Glomerular endothelial cell (primary cell): ENCODE data around the gene ATG4C. TPM values are rescaled to one million over a fixed set of nuclear protein-coding genes. Genes with fewer than 3 reads are reported as not detected.

Source experiments
- DNase-seq: peaks from one replicate; pipeline ENCODE4 v3.0.0-alpha.2; 2011; ENCODE audit warnings: low read depth, low spot score; ENCODE audit errors: extremely low read depth
- total RNA-seq: library from RNA; depleted of rRNA; stranded (reverse); fragments of >200 nt; gene quantifications from 2 replicates; pipeline ENCODE4 v1.2.3, GENCODE V29; 2015

Gene ATG4C
- total RNA-seq, 1 donor from 2014 or later = 4.2 TPM

DNA sequence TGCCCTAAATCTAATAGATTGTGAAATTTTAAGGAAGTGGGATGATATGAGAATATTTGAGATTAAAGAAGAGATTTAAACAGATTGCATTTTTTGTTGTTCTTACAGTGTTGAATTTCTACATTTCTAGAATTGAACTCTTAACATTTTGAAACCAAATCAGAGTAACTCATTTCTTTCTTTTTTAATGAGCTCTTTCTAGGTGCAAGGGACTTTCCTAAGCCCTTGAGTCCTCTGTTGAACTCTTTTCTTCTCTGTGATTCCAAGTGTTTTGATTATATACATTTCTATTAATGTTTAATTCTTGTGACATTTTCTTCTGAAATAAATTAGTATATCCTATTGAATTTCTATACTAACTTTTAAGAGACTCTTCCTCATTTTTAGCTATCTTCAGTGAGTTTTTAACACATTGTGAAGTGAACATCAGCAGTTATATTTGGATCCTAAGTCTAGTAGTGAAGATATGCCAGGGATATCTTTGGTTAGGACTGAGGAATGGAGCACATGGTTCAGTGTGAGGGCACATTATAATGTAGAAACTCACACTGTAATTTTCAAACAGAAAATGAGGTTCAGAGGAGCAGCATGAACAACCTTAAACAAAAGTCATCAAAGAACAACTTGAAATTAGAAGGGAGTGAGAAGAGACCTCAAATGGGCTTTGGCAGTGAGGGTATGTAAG lies 53.1 kb downstream of the ATG4C start:
- no peak for DNase-seq

DNA sequence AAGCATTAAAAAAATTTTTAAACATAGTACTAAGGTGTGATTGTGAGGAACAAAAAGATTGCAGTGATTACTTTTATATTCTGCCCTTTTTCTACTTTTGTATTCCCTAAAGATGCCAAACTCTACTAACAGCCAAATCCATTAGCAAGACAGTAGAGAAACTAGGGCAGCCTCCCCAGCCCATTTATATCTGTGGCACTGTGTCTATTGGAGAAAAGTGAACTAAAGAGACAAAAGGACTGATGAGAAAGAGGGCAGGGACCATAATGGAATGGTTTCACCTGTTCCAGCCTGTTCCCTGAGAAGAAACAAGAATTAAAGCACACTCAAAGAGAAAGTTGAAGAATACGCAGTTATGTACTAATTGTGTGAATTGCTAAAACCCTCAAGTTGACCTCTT lies 56.6 kb downstream of the ATG4C start:
- DNase-seq = no peak

DNA sequence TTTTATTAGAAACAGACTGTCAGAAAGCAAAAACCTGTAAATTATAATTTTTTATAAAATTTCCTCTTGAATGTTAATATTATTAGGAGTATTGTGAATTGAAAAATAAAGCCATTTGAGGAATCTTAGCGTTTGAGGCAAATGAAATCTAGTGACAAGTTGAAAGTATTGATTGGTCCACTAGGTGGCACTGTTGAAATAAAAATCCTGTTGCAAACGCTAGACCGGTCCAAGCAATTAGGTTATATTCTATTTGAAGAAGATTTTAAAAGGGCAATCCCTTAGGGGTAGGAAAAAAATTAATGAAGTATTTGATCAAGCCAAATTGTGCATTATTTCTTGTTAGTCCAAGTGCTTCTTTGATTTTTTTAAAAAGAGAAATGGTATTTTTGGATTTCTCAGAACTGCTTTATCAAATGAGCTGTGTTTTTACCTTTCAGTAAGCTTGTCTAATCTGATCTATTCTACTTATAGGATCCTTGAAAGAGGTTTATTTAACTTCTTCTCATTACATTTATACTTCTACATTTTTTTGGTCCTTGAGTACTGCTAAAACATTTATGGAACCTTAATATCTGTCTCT lies 57.7 kb downstream of the ATG4C start:
- peak; percentile 68 for DNase-seq

DNA sequence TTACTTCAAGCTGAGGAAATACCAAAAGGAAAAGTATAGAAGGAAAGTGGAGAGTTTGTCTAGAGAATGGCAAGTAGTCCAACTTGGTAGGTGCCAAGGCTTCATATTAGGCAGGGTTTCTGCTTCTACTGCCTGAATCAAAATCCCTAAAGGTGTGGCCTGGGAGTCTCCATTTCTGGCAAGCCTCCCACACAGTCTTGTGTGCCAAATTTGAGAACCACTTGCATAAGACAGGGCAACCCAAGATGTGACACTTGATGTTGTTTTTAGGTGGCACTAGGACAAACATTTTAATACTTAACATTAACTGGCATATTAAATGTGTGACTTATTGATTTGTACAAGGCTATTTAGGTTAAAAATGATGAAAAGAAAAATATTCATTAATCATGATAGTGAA lies 60.1 kb downstream of the ATG4C start:
- no peak for DNase-seq

DNA sequence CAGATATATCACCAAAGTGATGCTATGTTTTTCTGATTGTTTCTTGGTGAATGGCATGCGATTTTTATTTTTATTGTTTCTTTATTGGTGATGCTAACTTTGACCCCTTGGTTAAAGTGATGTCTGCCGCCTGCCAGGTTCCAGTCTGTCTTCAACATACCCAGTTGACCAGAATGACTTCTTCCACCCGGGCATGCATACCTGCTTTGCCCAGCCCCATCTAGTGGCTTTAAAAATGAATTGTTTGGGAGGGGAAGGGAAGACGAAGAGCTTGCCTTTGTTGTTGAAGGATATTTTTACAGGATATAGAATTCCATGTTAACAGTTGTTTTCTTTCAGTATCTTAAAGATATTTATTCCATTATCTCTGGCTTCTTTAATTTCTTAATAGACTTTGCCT lies 65.1 kb downstream of the ATG4C start:
- DNase-seq = no peak

DNA sequence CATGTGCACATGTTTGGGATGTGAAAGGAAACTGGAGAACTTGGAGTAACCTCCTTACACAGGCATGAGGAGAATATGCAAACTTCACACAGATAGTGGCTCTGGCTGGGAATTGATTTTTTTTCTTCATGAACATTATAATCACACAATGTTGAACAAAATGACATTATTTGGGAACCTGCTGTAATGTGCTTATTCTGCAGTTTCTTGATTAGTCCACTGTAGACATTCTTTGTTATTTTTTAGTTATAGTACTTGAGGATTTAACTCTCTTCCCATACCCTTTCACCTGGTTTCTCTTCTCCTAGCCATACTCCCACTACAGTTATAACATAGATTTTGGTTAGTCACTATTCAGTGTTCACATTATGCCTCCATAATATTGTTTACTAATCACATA lies 68.3 kb downstream of the ATG4C start:
- DNase-seq = no peak

DNA sequence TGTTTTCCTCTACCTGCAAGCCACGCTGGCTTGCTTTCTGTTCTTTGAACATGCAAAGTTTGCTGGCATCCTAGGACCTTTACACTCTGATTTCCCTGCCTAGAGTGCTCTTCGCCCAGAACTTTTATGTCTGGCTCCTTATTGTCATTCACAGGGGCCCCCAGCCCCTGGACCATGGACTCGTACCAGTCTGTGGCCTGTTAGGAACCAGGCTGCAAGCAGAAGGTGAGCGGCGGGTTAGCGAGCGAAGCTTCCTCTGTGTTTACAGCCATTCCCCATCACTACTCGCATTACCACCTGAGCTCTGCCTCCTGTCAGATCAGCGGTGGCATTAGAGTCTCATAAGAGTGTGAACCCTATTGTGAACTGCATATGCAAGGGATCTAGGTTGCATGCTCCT lies 73.0 kb downstream of the ATG4C start:
- DNase-seq = no peak

DNA sequence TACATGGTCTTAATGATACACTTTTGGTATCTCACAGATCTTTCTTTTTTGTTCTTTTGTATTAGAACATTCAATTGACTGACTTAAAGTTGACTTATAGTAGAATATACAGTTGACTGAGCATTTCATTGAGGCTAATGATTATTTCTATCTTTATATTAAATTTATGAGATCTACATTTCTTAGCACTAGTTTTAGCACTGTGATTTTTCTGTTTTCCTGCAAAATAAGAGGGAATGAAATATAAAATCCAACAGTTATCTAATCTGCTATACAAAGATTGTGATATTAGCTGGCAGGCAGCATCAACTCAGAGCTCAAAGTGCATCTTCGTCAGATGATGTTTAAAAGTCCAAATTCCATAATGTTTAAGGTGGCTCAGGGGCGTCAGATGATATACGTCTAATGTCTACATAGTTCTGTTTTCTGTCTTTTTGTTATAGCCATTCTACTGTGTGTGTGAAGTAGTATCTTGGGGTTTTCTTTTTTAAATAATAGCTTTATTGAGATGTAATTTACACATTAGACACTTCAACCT lies 85.4 kb downstream of the ATG4C start:
- no peak for DNase-seq

DNA sequence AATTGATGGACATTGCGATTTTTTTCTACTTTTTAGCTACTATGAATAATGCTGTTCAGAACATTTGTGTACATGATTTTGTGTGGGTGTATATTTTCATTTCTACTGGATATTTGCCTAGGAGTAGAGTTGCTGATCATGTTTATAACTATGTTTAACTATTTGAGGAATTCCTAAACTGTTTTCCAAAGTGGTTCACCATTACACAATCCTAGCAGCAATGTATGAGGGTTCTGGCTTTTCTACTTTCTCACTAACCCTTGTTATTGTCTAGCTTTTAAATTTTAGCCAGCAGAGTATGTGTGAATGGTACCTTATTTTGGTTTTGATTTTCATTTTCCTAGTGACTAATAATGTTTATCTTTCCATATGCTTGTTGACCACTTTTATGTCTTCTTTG lies 86.2 kb downstream of the ATG4C start:
- DNase-seq = no peak

DNA sequence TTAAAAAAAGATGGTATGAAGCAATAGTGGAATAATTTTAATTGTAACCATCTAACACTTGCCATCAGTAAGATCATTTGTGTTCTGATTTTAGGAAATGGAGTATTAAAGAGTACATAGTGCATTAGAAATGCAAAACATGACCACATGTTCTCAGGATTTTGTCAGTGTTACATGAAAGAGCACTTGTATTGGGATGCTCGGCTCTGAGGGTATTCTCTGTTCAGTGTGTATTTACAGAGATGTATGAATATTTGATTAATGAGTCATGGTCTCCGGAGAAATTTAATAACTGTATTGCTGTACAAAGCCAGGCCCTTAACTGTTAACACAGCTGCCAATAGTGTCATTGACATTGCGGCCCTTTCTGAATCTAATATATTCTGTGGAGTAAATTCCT lies 91.7 kb downstream of the ATG4C start:
- DNase-seq = no peak

DNA sequence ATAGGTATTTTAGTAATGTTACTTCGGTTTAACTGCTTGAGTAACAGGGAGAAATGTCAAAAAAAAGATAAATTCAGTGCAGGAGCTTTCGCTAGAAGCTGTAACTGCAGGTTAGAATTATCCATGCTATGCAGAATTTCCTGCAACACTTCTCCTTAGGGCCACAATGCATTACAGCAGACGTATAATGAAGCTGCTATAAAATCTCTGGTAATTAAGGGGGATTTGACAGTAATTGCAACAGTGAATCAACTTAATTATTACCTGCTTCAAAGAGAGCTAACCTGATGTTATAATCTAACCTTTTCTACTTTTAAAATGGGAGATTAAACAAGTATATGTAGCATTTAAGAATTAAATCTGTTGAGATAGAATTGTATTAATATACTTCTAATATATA lies 92.6 kb downstream of the ATG4C start:
- DNase-seq = no peak

DNA sequence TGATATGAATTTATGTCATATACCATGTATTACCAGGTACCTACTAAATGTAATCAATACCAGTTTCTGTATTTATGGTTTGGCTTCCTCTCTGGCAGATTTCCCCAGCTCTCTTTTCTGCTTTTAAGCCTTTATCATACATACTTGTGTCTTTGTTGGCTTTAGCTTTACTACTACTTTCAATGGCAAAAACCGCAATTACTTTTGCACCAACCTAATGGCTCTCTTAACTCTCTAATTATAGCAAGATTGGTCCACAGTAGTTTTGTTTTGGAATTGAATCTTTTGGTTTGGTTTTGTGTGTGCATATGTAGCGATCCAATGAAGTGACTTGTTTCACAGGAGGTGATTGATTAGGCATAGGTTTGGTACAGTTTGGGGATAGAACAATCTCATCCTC lies 93.6 kb downstream of the ATG4C start:
- no peak for DNase-seq

DNA sequence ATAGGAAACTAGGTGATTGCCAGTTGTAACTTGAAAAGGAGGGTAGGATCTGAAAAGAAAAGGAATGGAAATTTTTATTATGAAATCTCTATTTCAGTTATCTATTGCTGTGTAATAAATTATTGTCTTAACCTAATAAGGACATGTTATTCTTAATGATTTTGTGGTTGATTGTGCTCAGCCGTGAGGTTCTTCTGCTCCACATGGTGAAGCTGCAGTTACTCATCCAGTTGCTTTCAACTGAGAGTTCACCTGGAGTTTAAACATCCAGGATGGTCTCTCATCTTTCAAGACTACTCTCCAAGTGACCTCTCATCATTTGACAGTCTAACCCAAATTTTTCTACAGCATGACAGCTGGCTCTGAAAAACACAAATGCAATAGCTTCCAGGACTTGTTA lies 96.0 kb downstream of the ATG4C start:
- DNase-seq = no peak

DNA sequence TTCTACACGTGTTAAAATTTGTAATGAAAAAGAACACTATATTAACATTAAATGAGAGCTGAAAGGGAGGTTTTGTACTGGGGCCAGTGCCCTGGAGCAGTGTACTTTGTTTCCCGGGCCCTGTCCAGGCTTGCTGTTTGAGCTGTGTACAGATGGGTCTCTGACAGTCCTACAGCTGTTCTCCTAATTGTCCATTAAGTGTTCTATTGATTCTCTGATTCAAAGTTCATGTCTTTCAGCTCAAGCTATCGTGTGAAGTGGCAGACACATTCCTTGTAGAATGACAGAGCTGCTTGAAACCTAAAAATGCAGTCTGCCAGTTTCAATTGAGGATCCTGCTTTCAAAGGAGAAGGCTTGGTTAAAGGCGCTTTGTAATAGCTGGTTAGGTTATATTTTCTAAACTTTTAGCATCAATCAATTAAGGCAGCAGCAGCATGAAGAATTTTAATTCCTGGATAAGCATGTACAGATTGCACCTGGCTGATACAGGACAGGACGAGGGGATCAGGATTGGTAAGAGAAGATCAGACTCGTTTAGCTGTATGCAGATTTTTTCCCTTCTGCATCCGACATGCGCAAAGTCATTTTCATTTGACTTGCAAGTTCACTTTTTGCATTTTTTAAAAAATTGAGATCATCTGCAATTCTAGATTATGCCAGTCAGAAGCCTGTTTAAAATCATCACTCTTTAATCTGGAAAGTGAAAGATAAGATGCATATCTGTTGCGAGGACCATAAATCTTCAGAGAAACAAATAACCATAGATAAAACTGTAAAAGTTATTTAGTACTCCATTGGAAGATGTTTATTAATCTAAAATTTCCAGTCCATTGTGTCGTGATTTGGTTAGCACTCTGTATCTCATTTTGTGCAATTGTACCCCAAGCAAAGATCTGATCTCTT lies 98.5 kb downstream of the ATG4C start:
- no peak for DNase-seq

DNA sequence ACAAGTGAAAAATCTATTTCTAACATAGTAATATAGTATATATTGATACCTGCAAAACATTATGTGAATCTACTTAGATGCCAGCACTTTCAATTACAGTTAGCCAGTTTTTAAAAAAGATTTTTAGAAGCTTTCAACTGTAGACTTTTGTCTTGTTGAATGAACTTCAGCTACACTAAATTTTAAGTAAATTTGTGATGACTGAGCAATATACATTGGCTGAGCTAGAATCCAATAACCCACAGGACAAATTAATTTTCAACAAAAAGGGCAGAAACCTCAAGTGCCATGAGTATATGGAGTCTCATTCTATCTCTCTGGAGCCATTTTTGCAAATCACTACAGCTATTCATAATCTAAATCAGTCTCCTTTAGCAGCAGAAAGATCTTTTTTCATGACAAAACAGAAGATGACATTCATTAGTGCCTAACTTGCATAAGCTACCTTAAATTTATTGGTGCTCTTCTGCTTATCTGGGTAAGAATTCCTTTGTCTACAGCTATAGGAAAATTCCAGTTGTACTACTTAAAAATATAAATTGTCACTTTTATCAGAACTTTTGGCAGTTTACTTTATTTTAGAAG lies 100.3 kb downstream of the ATG4C start:
- no peak for DNase-seq

DNA sequence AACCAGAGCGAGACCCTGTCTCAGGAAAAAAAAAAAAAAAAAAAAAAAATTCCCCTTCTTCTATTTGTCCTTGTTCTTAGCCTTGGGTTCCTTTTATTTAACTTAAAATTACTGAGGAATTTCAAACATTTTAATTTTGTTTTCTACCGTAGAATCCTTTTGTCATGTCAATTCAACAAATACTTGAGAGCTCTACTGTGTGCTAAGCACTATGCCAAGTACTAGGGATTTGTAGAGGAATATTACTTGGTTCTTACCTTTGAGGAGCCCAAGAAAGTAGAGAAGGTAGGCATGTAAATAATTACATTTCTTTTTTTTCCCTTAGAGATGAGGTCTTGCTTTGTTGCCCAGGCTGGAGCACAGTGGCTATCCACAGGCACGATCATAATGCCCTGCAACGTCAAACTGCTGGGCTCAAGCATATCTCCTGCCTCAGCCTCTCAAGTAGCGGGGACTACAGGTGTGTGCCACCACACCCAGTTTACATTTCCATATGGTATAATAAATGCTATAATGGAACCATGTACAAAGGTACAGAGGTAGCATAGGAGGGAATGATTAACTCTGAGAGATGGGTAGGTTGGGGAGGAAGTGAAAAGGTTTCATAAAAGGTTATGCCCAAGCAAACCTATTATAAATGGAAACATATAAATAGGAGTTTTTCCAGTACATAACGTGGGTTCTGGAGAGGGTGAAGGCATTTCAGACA lies 104.0 kb downstream of the ATG4C start:
- no peak for DNase-seq

DNA sequence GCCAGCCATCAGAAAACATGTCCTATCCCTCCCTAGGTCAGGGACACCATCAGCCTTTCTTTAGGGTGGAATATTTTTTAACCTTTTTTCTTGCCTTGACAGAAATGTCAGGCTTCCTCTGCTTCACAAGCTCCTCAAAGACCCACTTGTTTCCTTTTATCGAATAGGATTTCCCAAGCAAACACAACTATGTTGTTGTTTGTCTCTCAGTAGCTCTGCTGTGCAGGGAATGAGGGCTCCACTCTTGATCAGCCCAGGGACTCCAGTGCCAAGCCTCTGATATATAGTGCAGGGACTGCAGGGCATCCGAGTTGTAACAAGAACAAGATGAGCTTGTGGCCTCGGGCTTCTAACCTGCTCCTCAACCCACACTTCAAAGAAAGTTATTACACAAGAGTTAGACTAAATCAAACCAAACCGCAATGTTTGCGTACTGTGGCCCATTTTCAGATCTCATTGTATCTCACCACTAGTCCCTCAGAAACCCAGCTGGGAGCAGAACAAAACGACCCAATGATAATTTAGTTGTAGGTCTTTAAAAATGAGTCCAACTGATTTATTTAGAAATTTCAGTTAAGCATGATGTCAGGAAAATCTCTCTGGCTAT lies 108.1 kb downstream of the ATG4C start:
- DNase-seq = no peak

DNA sequence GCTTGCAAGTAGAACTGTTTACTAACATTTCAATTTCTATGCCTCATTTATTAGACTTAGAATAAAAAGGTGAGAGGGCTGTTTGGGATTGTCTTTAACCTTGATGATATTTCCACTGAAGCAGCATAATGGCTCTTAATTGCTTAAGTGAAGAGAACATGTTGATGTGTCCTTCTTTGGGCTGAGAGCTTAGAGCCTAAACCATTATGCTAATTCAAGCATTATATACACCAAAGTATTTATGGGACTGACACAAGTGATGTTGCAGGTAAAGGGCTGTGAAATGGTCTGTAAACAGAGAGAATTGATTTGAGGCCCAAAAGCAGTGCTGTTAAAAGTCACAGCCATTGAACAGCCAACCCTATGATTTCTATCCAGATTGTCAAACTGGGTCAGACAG lies 113.9 kb downstream of the ATG4C start:
- no peak for DNase-seq

DNA sequence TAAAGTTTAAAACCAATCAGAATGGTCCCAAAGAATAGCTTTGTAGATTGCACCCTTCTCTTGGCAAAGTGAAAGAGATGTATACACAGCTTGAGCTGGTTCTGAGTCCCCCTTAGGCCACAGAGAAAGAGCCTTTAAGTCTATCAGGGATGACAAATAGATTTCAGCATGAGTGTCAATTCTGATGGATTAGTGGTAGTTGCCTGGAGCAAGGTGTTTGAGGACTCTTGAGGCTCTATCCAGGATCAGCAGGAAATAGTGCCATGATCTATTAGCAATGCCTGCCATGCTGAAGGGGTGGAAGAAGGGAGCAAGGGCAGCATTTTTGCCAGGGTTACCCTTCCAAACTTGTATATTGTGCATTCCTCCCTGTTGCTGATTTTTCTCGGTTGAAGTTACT lies 116.6 kb downstream of the ATG4C start:
- no peak for DNase-seq

DNA sequence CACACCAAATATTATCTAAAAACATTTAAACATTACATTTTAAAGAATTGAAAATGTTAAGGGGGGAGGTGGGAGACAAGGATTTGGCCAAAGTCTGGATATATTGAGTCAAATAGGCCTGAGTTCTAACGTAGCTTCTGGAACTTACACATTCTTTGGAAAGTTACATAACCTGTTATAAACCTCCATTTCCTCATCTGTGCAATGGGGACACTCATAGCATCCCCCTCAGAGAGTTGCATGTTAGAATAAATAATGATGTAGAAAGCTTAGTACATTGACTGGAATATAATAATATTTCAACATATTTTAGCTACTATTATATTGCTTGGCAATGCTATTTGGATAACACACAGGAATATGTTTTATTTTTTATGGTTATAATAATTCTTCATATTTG lies 117.7 kb downstream of the ATG4C start:
- no peak for DNase-seq
